Ovary (tissue), 3 donors: ENCODE data around the gene TRUB1.

ENCODE experiments used
- EP300 ChIP-seq: sonication (generic); formaldehyde crosslinking; IDR thresholded peaks from one replicate; pipeline ENCODE4 v1.6.1; 2017; ENCODE audit warnings: antibody characterized with exemption
- POLR2A ChIP-seq: fragments of 450-650 bp; IDR thresholded peaks from one replicate; pipeline ENCODE4 v1.6.1; 2017; ENCODE audit warnings: antibody characterized with exemption, mild to moderate bottlenecking, moderate library complexity
- TF ChIP-seq, protein P1 (sequence below), 3 donors: fragments of 450-650 bp in 2 of 3; fragments of 200-600 bp in 1 of 3; IDR thresholded peaks; one replicate each; pipeline versions ENCODE4 v1.5.1 to v1.8.0; 2016 to 2022; ENCODE audit warnings: antibody characterized with exemption in 3 of 3, mild to moderate bottlenecking in 1 of 3
- donor health status: DM: no; HTN: no; CAD: no.

DNA sequence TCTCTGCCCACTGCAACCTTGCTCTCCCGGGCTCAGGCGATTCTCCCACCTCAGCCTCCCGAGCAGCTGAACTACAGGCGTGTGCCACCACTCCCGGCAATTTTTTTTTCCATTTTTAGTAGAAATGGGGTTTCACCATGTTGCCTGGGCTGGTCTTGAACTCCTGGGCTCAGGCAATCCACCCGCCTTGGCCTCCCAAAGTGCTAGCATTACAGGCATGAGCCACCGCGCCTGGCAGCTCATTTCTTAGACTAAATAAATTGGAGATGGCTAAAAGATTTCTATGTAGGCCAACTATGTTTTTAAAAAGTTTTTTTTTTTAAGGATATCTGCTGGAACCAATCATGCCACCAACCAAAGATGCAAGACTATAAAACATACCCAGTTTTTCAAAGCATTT lies 67.8 kb downstream of the TRUB1 start:
- TF ChIP-seq POLR2A (no peak), EP300 (no peak)
- TF ChIP-seq, protein P1, sequence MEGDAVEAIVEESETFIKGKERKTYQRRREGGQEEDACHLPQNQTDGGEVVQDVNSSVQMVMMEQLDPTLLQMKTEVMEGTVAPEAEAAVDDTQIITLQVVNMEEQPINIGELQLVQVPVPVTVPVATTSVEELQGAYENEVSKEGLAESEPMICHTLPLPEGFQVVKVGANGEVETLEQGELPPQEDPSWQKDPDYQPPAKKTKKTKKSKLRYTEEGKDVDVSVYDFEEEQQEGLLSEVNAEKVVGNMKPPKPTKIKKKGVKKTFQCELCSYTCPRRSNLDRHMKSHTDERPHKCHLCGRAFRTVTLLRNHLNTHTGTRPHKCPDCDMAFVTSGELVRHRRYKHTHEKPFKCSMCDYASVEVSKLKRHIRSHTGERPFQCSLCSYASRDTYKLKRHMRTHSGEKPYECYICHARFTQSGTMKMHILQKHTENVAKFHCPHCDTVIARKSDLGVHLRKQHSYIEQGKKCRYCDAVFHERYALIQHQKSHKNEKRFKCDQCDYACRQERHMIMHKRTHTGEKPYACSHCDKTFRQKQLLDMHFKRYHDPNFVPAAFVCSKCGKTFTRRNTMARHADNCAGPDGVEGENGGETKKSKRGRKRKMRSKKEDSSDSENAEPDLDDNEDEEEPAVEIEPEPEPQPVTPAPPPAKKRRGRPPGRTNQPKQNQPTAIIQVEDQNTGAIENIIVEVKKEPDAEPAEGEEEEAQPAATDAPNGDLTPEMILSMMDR (IDR thresholded peaks at IDR 0.05): no peak
